Measurements from ENCODE around the gene AGFG2. TPM values are rescaled to one million over a fixed set of nuclear protein-coding genes. Genes with fewer than 3 reads are reported as not detected.
A peak's percentile ranks its signal among the peaks of the same experiment; 100 is the strongest.

The AGFG2 gene
- total and polyA plus RNA-seq, 2 of the 13 experiments (the other 11 are each of a cell fraction or from before 2014, with no cell fraction given), result 125 to 132 TPM

DNA sequence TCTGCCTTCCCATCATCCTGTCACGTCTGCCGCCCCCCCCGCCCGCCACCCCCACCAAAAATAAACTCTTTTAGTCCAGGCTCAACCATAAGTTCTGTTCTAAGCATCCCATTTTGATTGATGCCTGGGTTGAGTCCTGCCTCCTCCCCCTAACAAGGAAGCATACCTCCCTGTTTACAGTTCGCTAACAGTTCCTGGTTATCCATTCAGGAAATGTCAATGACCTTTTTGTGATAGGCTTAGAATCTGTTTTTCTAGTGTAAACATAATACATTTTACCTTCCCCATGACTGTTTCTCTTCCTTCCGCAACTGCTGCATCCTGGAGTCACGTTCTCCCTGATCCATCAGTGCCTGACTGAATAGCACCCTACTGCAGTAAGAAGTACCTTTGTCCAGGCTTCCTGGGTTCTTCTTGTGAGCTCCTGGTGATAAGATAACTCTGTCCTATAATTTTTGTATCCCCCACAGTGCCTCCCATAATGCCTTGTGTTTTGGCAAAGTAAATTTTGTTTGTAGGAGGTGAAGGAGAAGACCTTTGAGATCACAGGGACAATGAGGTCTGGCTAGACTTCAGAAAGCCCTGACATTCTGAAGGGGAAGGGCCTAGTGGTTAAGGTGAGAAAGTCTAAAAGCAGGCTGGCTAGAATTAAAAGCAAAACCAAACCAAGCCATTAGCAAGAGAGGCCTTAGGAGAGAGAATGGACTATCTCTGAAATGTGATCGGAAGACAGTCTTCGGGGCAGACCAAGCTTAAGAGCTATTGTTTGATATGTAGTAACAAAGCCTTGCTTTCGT lies 7.3 kb downstream of the AGFG2 start (continued):
- TF ChIP-seq, protein P1, sequence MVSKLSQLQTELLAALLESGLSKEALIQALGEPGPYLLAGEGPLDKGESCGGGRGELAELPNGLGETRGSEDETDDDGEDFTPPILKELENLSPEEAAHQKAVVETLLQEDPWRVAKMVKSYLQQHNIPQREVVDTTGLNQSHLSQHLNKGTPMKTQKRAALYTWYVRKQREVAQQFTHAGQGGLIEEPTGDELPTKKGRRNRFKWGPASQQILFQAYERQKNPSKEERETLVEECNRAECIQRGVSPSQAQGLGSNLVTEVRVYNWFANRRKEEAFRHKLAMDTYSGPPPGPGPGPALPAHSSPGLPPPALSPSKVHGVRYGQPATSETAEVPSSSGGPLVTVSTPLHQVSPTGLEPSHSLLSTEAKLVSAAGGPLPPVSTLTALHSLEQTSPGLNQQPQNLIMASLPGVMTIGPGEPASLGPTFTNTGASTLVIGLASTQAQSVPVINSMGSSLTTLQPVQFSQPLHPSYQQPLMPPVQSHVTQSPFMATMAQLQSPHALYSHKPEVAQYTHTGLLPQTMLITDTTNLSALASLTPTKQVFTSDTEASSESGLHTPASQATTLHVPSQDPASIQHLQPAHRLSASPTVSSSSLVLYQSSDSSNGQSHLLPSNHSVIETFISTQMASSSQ (IDR thresholded peaks at IDR 0.05; ENCODE audit: low read depth), result peak; percentile 77
- TF ChIP-seq, protein P1 (CRISPR knock-in tag; IDR thresholded peaks at IDR 0.05; ENCODE audit: borderline replicate concordance), result peak; percentile 68
- TF ChIP-seq, protein P2, sequence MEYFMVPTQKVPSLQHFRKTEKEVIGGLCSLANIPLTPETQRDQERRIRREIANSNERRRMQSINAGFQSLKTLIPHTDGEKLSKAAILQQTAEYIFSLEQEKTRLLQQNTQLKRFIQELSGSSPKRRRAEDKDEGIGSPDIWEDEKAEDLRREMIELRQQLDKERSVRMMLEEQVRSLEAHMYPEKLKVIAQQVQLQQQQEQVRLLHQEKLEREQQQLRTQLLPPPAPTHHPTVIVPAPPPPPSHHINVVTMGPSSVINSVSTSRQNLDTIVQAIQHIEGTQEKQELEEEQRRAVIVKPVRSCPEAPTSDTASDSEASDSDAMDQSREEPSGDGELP (IDR thresholded peaks at IDR 0.05; ENCODE audit: borderline replicate concordance, low read depth), result no peak; the same call in 1 of the 2 replicates
- TF ChIP-seq HDAC2 (CRISPR knock-in tag; IDR thresholded peaks at IDR 0.05) (peak; percentile 53), KLF6 (CRISPR knock-in tag; IDR thresholded peaks at IDR 0.05) (no peak; the same call in 1 of the 2 replicates), ZNF652 (CRISPR knock-in tag; IDR thresholded peaks at IDR 0.05; ENCODE audit: borderline replicate concordance, low read depth) (no peak; the same call in 1 of the 2 replicates), MAFG (CRISPR knock-in tag; IDR thresholded peaks at IDR 0.05) (no peak), NPAS2 (CRISPR knock-in tag; IDR thresholded peaks at IDR 0.05; ENCODE audit: borderline replicate concordance) (no peak), GATAD1 (CRISPR knock-in tag; IDR thresholded peaks at IDR 0.05) (no peak; the same call in 1 of the 2 replicates), ZFY (CRISPR knock-in tag; IDR thresholded peaks at IDR 0.05) (peak; percentile 21; the same call in 1 of the 2 replicates), CBX1 (IDR thresholded peaks at IDR 0.05; ENCODE audit: low read depth) (no peak), KDM5A (IDR thresholded peaks at IDR 0.05; ENCODE audit: borderline replicate concordance, low read length) (peak; percentile 21; the same call in 1 of the 2 replicates), RXRB (CRISPR knock-in tag; IDR thresholded peaks at IDR 0.05; ENCODE audit: borderline replicate concordance) (peak; percentile 96), ZNF446 (CRISPR knock-in tag; IDR thresholded peaks at IDR 0.05) (no peak), MXI1 (IDR thresholded peaks at IDR 0.05; ENCODE audit: borderline replicate concordance, low read depth, low read length) (peak; percentile 71; the same call in 1 of the 3 replicates), TARDBP (CRISPR knock-in tag; IDR thresholded peaks at IDR 0.05) (peak; percentile 48), TOE1 (CRISPR knock-in tag; IDR thresholded peaks at IDR 0.05) (no peak), ZBTB14 (CRISPR knock-in tag; IDR thresholded peaks at IDR 0.05) (no peak), SMAD9 (CRISPR knock-in tag; IDR thresholded peaks at IDR 0.05) (no peak), SP2 (CRISPR knock-in tag; IDR thresholded peaks at IDR 0.05) (no peak), ZNF10 (CRISPR knock-in tag; IDR thresholded peaks at IDR 0.05; ENCODE audit: borderline replicate concordance, low read depth) (no peak), GPN1 (CRISPR knock-in tag; IDR thresholded peaks at IDR 0.05; ENCODE audit: borderline replicate concordance) (no peak), ZNF558 (CRISPR knock-in tag; IDR thresholded peaks at IDR 0.05; ENCODE audit: borderline replicate concordance) (no peak), AGO1 (IDR thresholded peaks at IDR 0.05; ENCODE audit: low read depth, low read length, poor library complexity, severe bottlenecking) (no peak)
- TF ChIP-seq, protein P3, sequence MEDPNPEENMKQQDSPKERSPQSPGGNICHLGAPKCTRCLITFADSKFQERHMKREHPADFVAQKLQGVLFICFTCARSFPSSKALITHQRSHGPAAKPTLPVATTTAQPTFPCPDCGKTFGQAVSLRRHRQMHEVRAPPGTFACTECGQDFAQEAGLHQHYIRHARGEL (CRISPR knock-in tag; IDR thresholded peaks at IDR 0.05), result no peak
